Lower leg skin (tissue), 4 donors: ENCODE results near the gene WNT2B. TPM values are rescaled to one million over a fixed set of nuclear protein-coding genes. Genes with fewer than 3 reads are reported as not detected.

ENCODE experiments used
- DNase-seq, 2 donors: peaks; one replicate each; pipeline ENCODE4 v3.0.0-alpha.2; 2019; ENCODE audit warnings: low spot score in 2 of 2
- H3K4me3 ChIP-seq: fragments of 200-600 bp; sonication (generic); 2 replicates; pipeline ENCODE4 v1.5.1; 2017; ENCODE audit warnings: mild to moderate bottlenecking, low read depth; ENCODE audit not compliant: poor library complexity, severe bottlenecking
- CTCF ChIP-seq, 3 donors: fragments of 450-650 bp; IDR thresholded peaks; one replicate each; pipeline ENCODE4 v1.5.1; 2016; ENCODE audit warnings: antibody characterized with exemption in 3 of 3, mild to moderate bottlenecking in 3 of 3, moderate library complexity in 2 of 3
- POLR2A ChIP-seq, 2 donors: fragments of 450-650 bp; IDR thresholded peaks; one replicate each; pipeline ENCODE4 v1.6.1; 2016 to 2017; ENCODE audit warnings: antibody characterized with exemption in 2 of 2, mild to moderate bottlenecking in 1 of 2, moderate library complexity in 1 of 2
- WGBS, 2 donors: methylation state at CpG; one replicate each; pipeline ENCODE4 v1.1.5; 2018; 5-methylcytosine and 5-hydroxymethylcytosine counted together
- intact Hi-C: fragments of 100-400 bp; cut with DNase I; formaldehyde crosslinking; loops from one replicate; pipeline ENCODE4 v1.15.0; 2023; ENCODE audit warnings: low total_unique reads
- total RNA-seq, 4 donors: library from RNA; depleted of rRNA; stranded (reverse); fragments of >200 nt; gene quantifications; one replicate each; pipeline ENCODE4 v1.1.0, GENCODE V29; 2016

WNT2B gene
- total RNA-seq, 4 donors from 2014 or later, result 20.2 to 37.7 (median 23.4) TPM

- 57 to 68% methylated on average over 1 to 2 of the region's 2 CpGs for WGBS, 2 donors
- no peak for DNase-seq
- intact Hi-C loops, result loop anchor here (10.0 kb wide), 2 partner anchors 112 to 202 kb away; partner anchors contain the start of genes CAPZA1, RHOC and ST7L
Measured at GRCh38 chr1:112502826-112503225, 5.9 kb upstream of the WNT2B start.

GRCh38 chr1:112504001-112504660, 4.6 kb upstream of the WNT2B start:
- no peak for TF ChIP-seq POLR2A (IDR thresholded peaks at IDR 0.05)
- no peak for TF ChIP-seq CTCF (IDR thresholded peaks at IDR 0.05)
- intact Hi-C loops, result loop anchor here (10.0 kb wide), 2 partner anchors 111 to 201 kb away; partner anchors contain the start of genes CAPZA1, RHOC and ST7L
- H3K4me3 ChIP-seq, result no peak overlapping the region
- WGBS, 2 donors, result 72 to 81% methylated on average over 11 of the region's 11 CpGs
- DNase-seq, result no peak

More at GRCh38 chr1:112502826-112503225, 5.9 kb upstream of the WNT2B start:
- H3K4me3 ChIP-seq, result no peak overlapping the region
- TF ChIP-seq POLR2A (IDR thresholded peaks at IDR 0.05) (no peak), CTCF (IDR thresholded peaks at IDR 0.05) (no peak)

GRCh38 chr1:112504661-112505399, 3.9 kb upstream of the WNT2B start:
- no peak overlapping the region for H3K4me3 ChIP-seq
- WGBS, 2 donors, result 64 to 73% methylated on average over 6 of the region's 6 CpGs
- no peak for DNase-seq
- TF ChIP-seq CTCF (IDR thresholded peaks at IDR 0.05), result no peak
- TF ChIP-seq POLR2A (IDR thresholded peaks at IDR 0.05), result no peak
- intact Hi-C loops, result loop anchor here (10.0 kb wide), 2 partner anchors 110 to 200 kb away; partner anchors contain the start of genes CAPZA1, RHOC and ST7L

GRCh38 chr1:112505400-112505785, 3.4 kb upstream of the WNT2B start:
- 67 to 100% methylated on average over 1 of the region's 1 CpG for WGBS, 2 donors
- DNase-seq, result no peak
- intact Hi-C loops, result loop anchor here (10.0 kb wide), 2 partner anchors 109 to 199 kb away; partner anchors contain the start of genes CAPZA1, RHOC and ST7L
- no peak overlapping the region for H3K4me3 ChIP-seq
- no peak for TF ChIP-seq POLR2A (IDR thresholded peaks at IDR 0.05)
- no peak for TF ChIP-seq CTCF (IDR thresholded peaks at IDR 0.05)

- intact Hi-C loops, result loop anchor here (10.0 kb wide), 2 partner anchors 109 to 199 kb away; partner anchors contain the start of genes CAPZA1, RHOC and ST7L
- H3K4me3 ChIP-seq, result no peak overlapping the region
- 95 to 96% methylated on average over 3 of the region's 3 CpGs for WGBS, 2 donors
- no peak for TF ChIP-seq POLR2A (IDR thresholded peaks at IDR 0.05)
- no peak for TF ChIP-seq CTCF (IDR thresholded peaks at IDR 0.05)
- DNase-seq, result no peak
Measured at GRCh38 chr1:112505878-112506277, 2.9 kb upstream of the WNT2B start.
